HG03025 (cell line): Measurements from ENCODE around the gene ANP32B.
"Not testable (repeated sequence)": the region's sequence is repeated elsewhere in the genome, so short reads cannot be mapped to it uniquely, and the experiment has no call there.

ENCODE experiments used
- ATAC-seq: cut with Tn5 transposase; IDR thresholded peaks from one replicate; pipeline ENCODE4 v1.9.1; 2021; ENCODE audit warnings: mild to moderate bottlenecking, moderate library complexity; ENCODE audit not compliant: unreplicated experiment, low FRiP score

ANP32B gene

GRCh38 chr9:97987487-97987886 is 4.3 kb downstream of the ANP32B start:
- ATAC-seq = no peak

GRCh38 chr9:97990259-97990658 is 7.1 kb downstream of the ANP32B start:
- ATAC-seq = no peak

GRCh38 chr9:97991818-97992217 is 8.7 kb downstream of the ANP32B start:
- ATAC-seq = no peak

GRCh38 chr9:97992219-97992618 is 9.1 kb downstream of the ANP32B start:
- no peak for ATAC-seq

- ATAC-seq = no peak
Measured at GRCh38 chr9:97993000-97993399, 9.9 kb downstream of the ANP32B start.

GRCh38 chr9:97994703-97995102 is 11.6 kb downstream of the ANP32B start:
- ATAC-seq = no peak

- not testable (repeated sequence) for ATAC-seq
Measured at GRCh38 chr9:97996676-97997075, 13.5 kb downstream of the ANP32B start.

- no peak for ATAC-seq
Measured at GRCh38 chr9:97997330-97998276, 14.5 kb downstream of the ANP32B start.

GRCh38 chr9:98002808-98003207 is 19.7 kb downstream of the ANP32B start:
- no peak for ATAC-seq

GRCh38 chr9:98006127-98006796 is 23.1 kb downstream of the ANP32B start:
- no peak for ATAC-seq

GRCh38 chr9:98007251-98007928 is 24.2 kb downstream of the ANP32B start:
- no peak for ATAC-seq

GRCh38 chr9:98008764-98009163 is 25.6 kb downstream of the ANP32B start:
- ATAC-seq = no peak

- ATAC-seq = no peak
Measured at GRCh38 chr9:98009437-98009836, 26.3 kb downstream of the ANP32B start.

- ATAC-seq = no peak
Measured at GRCh38 chr9:98009936-98010335, 26.8 kb downstream of the ANP32B start.

- ATAC-seq = peak; percentile 94
Measured at GRCh38 chr9:98010445-98010844, 27.3 kb downstream of the ANP32B start.

GRCh38 chr9:98011122-98011521 is 28.0 kb downstream of the ANP32B start:
- no peak for ATAC-seq

- no peak for ATAC-seq
Measured at GRCh38 chr9:98016137-98016680, 33.1 kb downstream of the ANP32B start.

- no peak for ATAC-seq
Measured at GRCh38 chr9:98017306-98017705, 34.2 kb downstream of the ANP32B start.

GRCh38 chr9:98018347-98018746 is 35.2 kb downstream of the ANP32B start:
- no peak for ATAC-seq

GRCh38 chr9:98019098-98019497 is 36.0 kb downstream of the ANP32B start:
- ATAC-seq = no peak

GRCh38 chr9:98019869-98020268 is 36.7 kb downstream of the ANP32B start:
- not testable (repeated sequence) for ATAC-seq
